K562 (cell line): ENCODE data around the gene PURA. TPM values are rescaled to one million over a fixed set of nuclear protein-coding genes. Genes with fewer than 3 reads are reported as not detected.
A peak's percentile ranks its signal among the peaks of the same experiment; 100 is the strongest.

Experiments
- ATAC-seq: fragments of 200-7000 bp; cut with Tn5 transposase; 3 replicates; pipeline ENCODE4 v1.9.1; 2020; ENCODE audit warnings: moderate library complexity
- BruUV-seq: library from RNA; stranded (reverse); fragments of 400-500 nt; replicated peaks from 2 replicates; lab custom pipeline; 2021; lab: Mats Ljungman, UMichigan
- CTCF ChIA-PET: fragments of 300-600 bp; formaldehyde crosslinking; extraction: SDS; loops from one replicate; lab custom pipeline; 2021; ENCODE audit warnings: low intra/inter-chr PET ratio; lab: Yijun Ruan, JAX
- POLR2A ChIA-PET: fragments of 300-600, 350-650 bp; sonication (Branson Sonifier 250); formaldehyde crosslinking; extraction: SDS; loops from one replicate; lab custom pipeline; 2021; ENCODE audit warnings: antibody characterized with exemption, inconsistent platforms; lab: Yijun Ruan, JAX
- DNase-seq, 4 experiments: peaks; one replicate each; pipeline versions ENCODE4 v3.0.0 to v3.0.0-alpha.2; 2011 to 2018; ENCODE audit warnings: low spot score in 3 of 4, mixed read lengths in 3 of 4; ENCODE audit errors: extremely low read depth in 1 of 4
- FAIRE-seq: peaks from 2 replicates; lab custom pipeline; 2011; peaks lifted over from hg19 to GRCh38; lab: Jason Lieb, UNC
- H2AFZ ChIP-seq: 2 replicates; pipeline ENCODE4 v1.6.0; 2011; ENCODE audit warnings: low read depth, low read length, control low read depth, inconsistent platforms
- H3K27ac ChIP-seq: fragments of 200-600 bp; 3 replicates; pipeline ENCODE4 v1.8.0; 2011; ENCODE audit warnings: low read depth, mild to moderate bottlenecking, control low read depth, inconsistent platforms, low read length, moderate library complexity, mixed read lengths; ENCODE audit errors: extremely low read depth
- H3K27me3 ChIP-seq, 2 experiments: fragments of 300-600 bp in 1 of 2; 2 replicates in 1 of 2; 3 replicates in 1 of 2; pipeline versions ENCODE4 v1.6.0 to v1.8.0; 2011; ENCODE audit warnings: inconsistent platforms in 2 of 2, low read length in 2 of 2, mild to moderate bottlenecking in 1 of 2, mixed read lengths in 1 of 2, moderate library complexity in 1 of 2; ENCODE audit not compliant: control insufficient read depth in 2 of 2, insufficient read depth in 2 of 2
- H3K36me3 ChIP-seq: fragments of 300-600 bp; 3 replicates; pipeline ENCODE4 v1.8.0; 2011; ENCODE audit warnings: mild to moderate bottlenecking, low read length, inconsistent platforms; ENCODE audit not compliant: control insufficient read depth, insufficient read depth
- H3K4me1 ChIP-seq, 2 experiments: fragments of 200-600 bp in 1 of 2; replicated peaks in 1 of 2; 2 replicates in 1 of 2; 3 replicates in 1 of 2; pipeline versions ENCODE4 v1.5.1 to v1.8.0; 2011; ENCODE audit warnings: inconsistent platforms in 2 of 2, low read length in 2 of 2, mild to moderate bottlenecking in 1 of 2, mixed read lengths in 1 of 2, moderate library complexity in 1 of 2; ENCODE audit not compliant: control insufficient read depth in 2 of 2, insufficient read depth in 2 of 2
- H3K4me2 ChIP-seq: 2 replicates; pipeline ENCODE4 v1.6.1; 2011; ENCODE audit warnings: low read length, control low read depth, inconsistent platforms, mixed read lengths; ENCODE audit not compliant: insufficient read depth
- H3K4me3 ChIP-seq: fragments of 200-600 bp; sonication (generic), shearing (Covaris generic); 2 replicates; pipeline ENCODE4 v1.5.1; 2016; ENCODE audit warnings: control low read depth, inconsistent platforms
- H3K79me2 ChIP-seq: fragments of 200-600 bp; 3 replicates; pipeline ENCODE4 v1.8.0; 2011; ENCODE audit warnings: low read length, inconsistent platforms; ENCODE audit not compliant: control insufficient read depth, insufficient read depth
- H3K9ac ChIP-seq, 2 experiments: 2 replicates each; pipeline versions ENCODE4 v1.6.0 to v1.6.1; 2011; ENCODE audit warnings: low read depth in 2 of 2, low read length in 2 of 2, control low read depth in 1 of 2, inconsistent platforms in 1 of 2, mild to moderate bottlenecking in 1 of 2, mixed read lengths in 1 of 2; ENCODE audit not compliant: insufficient read depth in 1 of 2
- H3K9me1 ChIP-seq: one replicate; pipeline ENCODE4 v1.6.0; 2011; ENCODE audit warnings: inconsistent platforms, mild to moderate bottlenecking, low read length, moderate library complexity; ENCODE audit not compliant: control insufficient read depth, insufficient read depth
- H3K9me3 ChIP-seq: replicated peaks from 2 replicates; pipeline ENCODE4 v1.5.1; 2011; ENCODE audit warnings: low read depth, low read length, inconsistent platforms; ENCODE audit not compliant: control insufficient read depth, insufficient read depth
- H4K20me1 ChIP-seq: replicated peaks from 2 replicates; pipeline ENCODE4 v1.6.1; 2011; ENCODE audit warnings: low read length, inconsistent platforms, mixed read lengths; ENCODE audit not compliant: control insufficient read depth, insufficient read depth
- DPF2 ChIP-seq: fragments of 450-650 bp; IDR thresholded peaks from 2 replicates; pipeline ENCODE4 v1.6.1; 2016
- MITF ChIP-seq: IDR thresholded peaks from 2 replicates; pipeline ENCODE4 v1.6.1; 2014; ENCODE audit warnings: antibody characterized with exemption
- TSHZ1 ChIP-seq: fragments of 250-450 bp; sonication (Bioruptor Pico); IDR thresholded peaks from 2 replicates; pipeline ENCODE4 v1.4.0; 2020; ENCODE audit warnings: mild to moderate bottlenecking, moderate library complexity
- ZNF277 ChIP-seq: fragments of 250-450 bp; sonication (Bioruptor Pico); IDR thresholded peaks from 2 replicates; pipeline ENCODE4 v1.8.0; 2022; ENCODE audit warnings: inconsistent platforms, mild to moderate bottlenecking, moderate library complexity, borderline replicate concordance
- WGBS: fragments of 100-300 bp; shearing (Covaris generic); methylation state at CpG from one replicate; pipeline ENCODE4 v1.1.6; 2016; ENCODE audit warnings: low coverage, mixed read lengths; ENCODE audit not compliant: insufficient coverage; ENCODE audit errors: missing lambda C conversion rate; 5-methylcytosine and 5-hydroxymethylcytosine counted together
- in situ Hi-C: fragments of 300-500 bp; cut with MboI; formaldehyde crosslinking; loops from 4 replicates; pipeline ENCODE4 v1.15.0; 2018; ENCODE audit warnings: inconsistent platforms, mixed read lengths
- intact Hi-C: fragments of 100-400 bp; cut with micrococcal nuclease; formaldehyde crosslinking; loops from 2 replicates; pipeline ENCODE4 v1.14.2; 2022
- polyA plus RNA-seq, 8 experiments: library from polyadenylated mRNA; depleted of rRNA in 4 of 8; stranded (reverse) in 5 of 8; unstranded in 3 of 8; fragments of >200 nt; fragmentation: Nextera tagmentation in 2 of 8; fragmentation: Illumina TruSeq in 1 of 8; extraction: Ambion mirVana in 2 of 8; extraction: Trizol in 1 of 8; gene quantifications; 2 replicates each; pipeline versions ENCODE4 v1.2.1 to v1.2.3, GENCODE V29; 2011 to 2014; ENCODE audit warnings: inconsistent platforms in 1 of 8, missing spikeins in 1 of 8
- total RNA-seq, 7 experiments: library from RNA; depleted of rRNA in 6 of 7; stranded (reverse); fragments of >200 nt in 6 of 7; fragmentation: Illumina TruSeq in 2 of 7; extraction: Trizol in 2 of 7; gene quantifications; 2 replicates each; pipeline versions ENCODE4 v1.2.1 to v1.2.3, GENCODE V29; 2011 to 2021; ENCODE audit warnings: low replicate concordance in 1 of 7
- TF ChIP-seq, protein P1 (sequence below): IDR thresholded peaks from 2 replicates; pipeline ENCODE4 v1.6.1; 2012; ENCODE audit warnings: low read depth, low read length, improper control_type of control experiment, borderline replicate concordance
- TF ChIP-seq, protein P2 (sequence below): sonication (generic); formaldehyde crosslinking; IDR thresholded peaks from 2 replicates; pipeline ENCODE4 v1.8.1; 2023; ENCODE audit warnings: mild to moderate bottlenecking, missing genetic modification reagents

PURA gene
- total and polyA plus RNA-seq, 9 of the 15 experiments (the other 6 are each of a cell fraction or from before 2014, with no cell fraction given) = 3.2 to 11.1 (median 5.4) TPM

- WGBS = 11% methylated on average over 4 of the region's 4 CpGs
- CTCF ChIA-PET = interaction anchor here (1.7 kb wide), 1 partner anchor 60 kb away, joined by 5 read pairs; no protein-coding TSS in a partner anchor
- no peak for TF ChIP-seq DPF2
- TF ChIP-seq ZNF277 (CRISPR knock-in tag) = no peak
- TF ChIP-seq, protein P1, sequence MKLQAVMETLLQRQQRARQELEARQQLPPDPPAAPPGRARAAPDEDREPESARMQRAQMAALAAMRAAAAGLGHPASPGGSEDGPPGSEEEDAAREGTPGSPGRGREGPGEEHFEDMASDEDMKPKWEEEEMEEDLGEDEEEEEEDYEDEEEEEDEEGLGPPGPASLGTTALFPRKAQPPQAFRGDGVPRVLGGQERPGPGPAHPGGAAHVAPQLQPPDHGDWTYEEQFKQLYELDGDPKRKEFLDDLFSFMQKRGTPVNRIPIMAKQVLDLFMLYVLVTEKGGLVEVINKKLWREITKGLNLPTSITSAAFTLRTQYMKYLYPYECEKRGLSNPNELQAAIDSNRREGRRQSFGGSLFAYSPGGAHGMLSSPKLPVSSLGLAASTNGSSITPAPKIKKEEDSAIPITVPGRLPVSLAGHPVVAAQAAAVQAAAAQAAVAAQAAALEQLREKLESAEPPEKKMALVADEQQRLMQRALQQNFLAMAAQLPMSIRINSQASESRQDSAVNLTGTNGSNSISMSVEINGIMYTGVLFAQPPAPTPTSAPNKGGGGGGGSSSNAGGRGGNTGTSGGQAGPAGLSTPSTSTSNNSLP = no peak
- no peak for TF ChIP-seq TSHZ1 (CRISPR knock-in tag)
- TF ChIP-seq, protein P2, sequence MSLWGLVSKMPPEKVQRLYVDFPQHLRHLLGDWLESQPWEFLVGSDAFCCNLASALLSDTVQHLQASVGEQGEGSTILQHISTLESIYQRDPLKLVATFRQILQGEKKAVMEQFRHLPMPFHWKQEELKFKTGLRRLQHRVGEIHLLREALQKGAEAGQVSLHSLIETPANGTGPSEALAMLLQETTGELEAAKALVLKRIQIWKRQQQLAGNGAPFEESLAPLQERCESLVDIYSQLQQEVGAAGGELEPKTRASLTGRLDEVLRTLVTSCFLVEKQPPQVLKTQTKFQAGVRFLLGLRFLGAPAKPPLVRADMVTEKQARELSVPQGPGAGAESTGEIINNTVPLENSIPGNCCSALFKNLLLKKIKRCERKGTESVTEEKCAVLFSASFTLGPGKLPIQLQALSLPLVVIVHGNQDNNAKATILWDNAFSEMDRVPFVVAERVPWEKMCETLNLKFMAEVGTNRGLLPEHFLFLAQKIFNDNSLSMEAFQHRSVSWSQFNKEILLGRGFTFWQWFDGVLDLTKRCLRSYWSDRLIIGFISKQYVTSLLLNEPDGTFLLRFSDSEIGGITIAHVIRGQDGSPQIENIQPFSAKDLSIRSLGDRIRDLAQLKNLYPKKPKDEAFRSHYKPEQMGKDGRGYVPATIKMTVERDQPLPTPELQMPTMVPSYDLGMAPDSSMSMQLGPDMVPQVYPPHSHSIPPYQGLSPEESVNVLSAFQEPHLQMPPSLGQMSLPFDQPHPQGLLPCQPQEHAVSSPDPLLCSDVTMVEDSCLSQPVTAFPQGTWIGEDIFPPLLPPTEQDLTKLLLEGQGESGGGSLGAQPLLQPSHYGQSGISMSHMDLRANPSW = no peak
- no peak for TF ChIP-seq MITF
These were observed 19.7 kb downstream of the PURA start for GRCh38 chr5:140133514-140134167.

More at GRCh38 chr5:140133514-140134167, 19.7 kb downstream of the PURA start:
- no peak overlapping the region for H2AFZ ChIP-seq
- peaks cover 2 to 3% of the 10 kb centered on the region in 2 experiments; a peak in 2 of 5 replicates for H3K27me3 ChIP-seq
- H3K79me2 ChIP-seq = no peaks in the 10 kb centered on the region
- H3K9me3 ChIP-seq = no peaks in the 10 kb centered on the region; the same call in 1 of the 2 replicates
- H3K9me1 ChIP-seq = no peaks in the 10 kb centered on the region
- H3K9ac ChIP-seq = no peak overlapping the region
- FAIRE-seq (no peak), ATAC-seq (peak; percentile 32; the same call in 1 of the 3 replicates), DNase-seq (no peak)
- H3K27ac ChIP-seq = no peak overlapping the region
- intact Hi-C loops = no loop called here
- H3K4me2 ChIP-seq = no peak overlapping the region
- H3K36me3 ChIP-seq = no peaks in the 10 kb centered on the region
- no peaks in the 10 kb centered on the region; a peak in 1 of 5 replicates for H3K4me1 ChIP-seq
- no peaks in the 10 kb centered on the region for H4K20me1 ChIP-seq
- in situ Hi-C loops = no loop called here
- POLR2A ChIA-PET = interaction anchor here (0.7 to 1.7 kb wide), 5 partner anchors 10 to 225 kb away, joined by 3 to 7 read pairs (median 3); no protein-coding TSS in a partner anchor
- no peak overlapping the region for H3K4me3 ChIP-seq
- BruUV-seq = no TSS peak
